Astrocyte (in vitro differentiated cells and primary cell): ENCODE data around the gene EXD3.

ENCODE experiments used
- EZH2 ChIP-seq: IDR thresholded peaks from 2 replicates; pipeline ENCODE4 v1.6.1; 2012; ENCODE audit warnings: mild to moderate bottlenecking, low read length, inconsistent platforms; ENCODE audit not compliant: insufficient read depth
- TF ChIP-seq, protein P1 (sequence below): IDR thresholded peaks from 2 replicates; pipeline ENCODE4 v1.5.1; 2011; ENCODE audit warnings: low read depth, mild to moderate bottlenecking, inconsistent platforms, low read length, moderate library complexity; ENCODE audit not compliant: insufficient read depth

- TF ChIP-seq, protein P1, sequence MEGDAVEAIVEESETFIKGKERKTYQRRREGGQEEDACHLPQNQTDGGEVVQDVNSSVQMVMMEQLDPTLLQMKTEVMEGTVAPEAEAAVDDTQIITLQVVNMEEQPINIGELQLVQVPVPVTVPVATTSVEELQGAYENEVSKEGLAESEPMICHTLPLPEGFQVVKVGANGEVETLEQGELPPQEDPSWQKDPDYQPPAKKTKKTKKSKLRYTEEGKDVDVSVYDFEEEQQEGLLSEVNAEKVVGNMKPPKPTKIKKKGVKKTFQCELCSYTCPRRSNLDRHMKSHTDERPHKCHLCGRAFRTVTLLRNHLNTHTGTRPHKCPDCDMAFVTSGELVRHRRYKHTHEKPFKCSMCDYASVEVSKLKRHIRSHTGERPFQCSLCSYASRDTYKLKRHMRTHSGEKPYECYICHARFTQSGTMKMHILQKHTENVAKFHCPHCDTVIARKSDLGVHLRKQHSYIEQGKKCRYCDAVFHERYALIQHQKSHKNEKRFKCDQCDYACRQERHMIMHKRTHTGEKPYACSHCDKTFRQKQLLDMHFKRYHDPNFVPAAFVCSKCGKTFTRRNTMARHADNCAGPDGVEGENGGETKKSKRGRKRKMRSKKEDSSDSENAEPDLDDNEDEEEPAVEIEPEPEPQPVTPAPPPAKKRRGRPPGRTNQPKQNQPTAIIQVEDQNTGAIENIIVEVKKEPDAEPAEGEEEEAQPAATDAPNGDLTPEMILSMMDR = no peak
- no peak for TF ChIP-seq EZH2
Observed at GRCh38 chr9:137464291-137464999, 41.5 kb upstream of the EXD3 start.
